GM21786 (cell line): ENCODE data around the gene OXNAD1.

ENCODE experiments used
- ATAC-seq: cut with Tn5 transposase; IDR thresholded peaks from one replicate; pipeline ENCODE4 v1.9.1; 2021; ENCODE audit not compliant: unreplicated experiment

The OXNAD1 gene, protein sequence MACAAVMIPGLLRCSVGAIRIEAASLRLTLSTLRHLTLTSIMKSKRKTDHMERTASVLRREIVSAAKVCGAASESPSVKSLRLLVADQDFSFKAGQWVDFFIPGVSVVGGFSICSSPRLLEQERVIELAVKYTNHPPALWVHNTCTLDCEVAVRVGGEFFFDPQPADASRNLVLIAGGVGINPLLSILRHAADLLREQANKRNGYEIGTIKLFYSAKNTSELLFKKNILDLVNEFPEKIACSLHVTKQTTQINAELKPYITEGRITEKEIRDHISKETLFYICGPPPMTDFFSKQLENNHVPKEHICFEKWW

DNA sequence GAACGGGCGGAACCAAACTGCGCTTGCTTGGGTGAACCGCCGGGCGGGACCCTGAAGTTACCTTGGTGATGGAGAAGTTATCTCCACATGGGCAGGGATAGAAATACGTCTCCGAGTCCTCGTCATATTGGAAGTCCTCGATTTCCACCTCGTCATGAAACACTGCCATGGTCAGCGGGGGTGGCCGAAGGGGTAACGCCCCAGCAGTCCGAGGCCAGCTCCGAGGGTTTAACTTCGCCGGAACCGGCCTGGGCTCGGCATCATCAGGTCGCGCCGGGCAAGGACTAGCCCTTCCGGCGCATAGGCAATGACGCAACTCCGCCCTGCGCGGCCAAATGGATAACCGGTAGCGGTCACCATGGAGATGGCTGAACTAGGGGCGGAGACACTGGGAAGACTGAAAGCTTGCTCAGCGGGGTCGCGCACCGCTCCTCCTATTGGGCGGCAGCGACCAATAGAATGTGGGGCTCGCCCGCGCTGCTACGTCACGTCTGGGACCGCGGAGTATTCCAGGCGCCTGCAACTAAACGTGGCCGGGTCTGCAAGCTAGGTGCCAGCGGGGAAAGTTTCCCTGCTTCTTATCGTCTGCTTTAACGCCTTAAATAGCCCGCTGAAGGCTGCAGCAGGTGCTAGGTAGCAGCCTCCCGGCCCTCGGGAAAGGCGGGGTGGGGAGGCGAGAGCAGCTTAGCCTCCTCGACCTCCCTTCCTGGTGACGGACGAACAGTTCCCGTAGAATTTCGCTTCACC, at the start of gene OXNAD1, which contains the start of gene DPH3:
OXNAD1 (plus strand) TSS at position 505 of the 747 bp plus-strand sequence. CDS start 5,741 bp downstream, outside the sequence.
DPH3 (minus strand) TSS at position 236 of the 747 bp plus-strand sequence; CDS start at position 169, 67 bp downstream.
- ATAC-seq, result peak; percentile 100

DNA sequence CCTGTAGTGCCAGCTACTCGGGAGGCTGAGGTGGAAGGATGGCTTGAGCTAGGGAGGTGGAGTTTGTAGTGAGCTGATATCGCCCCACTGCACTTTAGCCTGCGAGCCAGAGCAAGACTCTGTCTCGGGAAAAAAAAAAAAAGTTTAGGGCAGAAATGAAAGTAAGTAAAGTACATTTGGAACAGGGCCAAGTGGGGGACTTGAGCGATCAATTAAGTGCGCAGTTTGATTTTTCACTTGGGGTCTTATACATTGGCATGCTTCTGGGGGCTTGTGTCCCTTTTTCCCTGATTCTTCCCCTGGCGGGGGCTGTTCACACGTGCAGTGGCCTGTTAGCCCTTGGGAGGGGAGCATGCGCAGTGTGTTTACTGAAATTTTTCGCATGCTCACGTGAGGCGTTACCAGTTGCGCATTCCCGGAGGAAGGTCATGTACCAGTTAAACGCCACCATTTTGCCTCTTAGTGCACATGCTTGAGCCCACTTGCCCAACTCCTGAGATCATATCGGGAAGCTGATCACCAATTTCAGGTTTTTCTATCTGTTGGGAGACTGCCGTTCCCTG, 48.6 kb upstream of the OXNAD1 start:
- ATAC-seq, result no peak

DNA sequence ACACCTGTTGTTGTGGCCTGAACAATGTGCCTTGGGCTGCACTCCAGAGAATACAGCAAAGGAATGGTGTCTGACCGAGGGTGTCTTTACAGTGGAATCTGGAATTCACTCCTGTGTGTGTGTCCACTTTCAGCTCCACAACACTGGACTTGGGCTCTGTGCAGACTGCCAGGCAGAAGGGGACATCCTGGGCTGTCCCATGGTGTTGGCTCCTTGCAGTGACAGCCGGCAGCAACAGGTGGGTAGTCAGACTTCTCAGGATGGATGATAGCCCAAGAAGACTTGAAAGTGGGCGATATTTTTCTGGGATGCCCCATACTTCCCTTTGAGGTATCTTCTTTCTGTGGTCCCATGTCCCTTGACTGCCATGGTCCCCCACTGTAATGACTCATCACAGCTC, 45.2 kb upstream of the OXNAD1 start:
- ATAC-seq, result no peak

DNA sequence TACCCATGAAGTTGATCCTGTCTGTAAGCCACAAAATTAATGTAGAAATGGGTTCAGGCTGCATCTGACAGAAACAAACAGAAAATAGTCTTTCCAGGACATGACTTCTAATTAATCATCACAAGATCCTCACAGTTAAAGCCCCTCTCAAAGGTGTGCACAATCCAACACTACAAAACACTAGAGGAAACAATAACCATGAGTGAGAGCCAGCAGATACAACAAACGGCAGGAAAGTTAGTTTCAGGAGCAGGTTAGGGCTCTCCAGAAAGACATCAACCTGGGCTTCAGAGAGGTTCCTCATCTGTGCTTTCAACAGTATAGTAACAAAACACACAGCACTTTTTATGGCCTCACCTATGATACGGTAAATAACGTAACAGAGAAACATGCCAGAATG, 43.0 kb upstream of the OXNAD1 start:
- no peak for ATAC-seq

DNA sequence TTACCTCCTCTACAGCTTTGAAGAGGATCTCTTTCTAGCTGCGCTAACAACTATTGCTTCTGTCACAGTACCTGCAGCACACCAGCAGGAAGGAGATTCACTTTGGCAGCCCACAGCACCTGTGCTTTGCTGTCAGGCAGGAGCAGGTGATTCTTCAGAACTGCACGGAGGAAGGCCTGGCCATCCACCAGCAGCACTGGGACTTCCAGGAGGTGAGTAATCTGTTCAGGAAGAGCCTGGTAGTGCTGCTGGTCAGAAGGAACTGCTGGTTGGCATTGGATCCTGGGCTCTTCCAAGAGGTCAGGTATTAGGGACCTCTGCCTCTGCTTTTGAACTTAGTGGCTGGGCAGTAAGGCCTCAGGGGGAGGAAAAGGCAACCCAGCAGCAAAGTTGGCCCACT, 42.5 kb upstream of the OXNAD1 start:
- ATAC-seq, result no peak

DNA sequence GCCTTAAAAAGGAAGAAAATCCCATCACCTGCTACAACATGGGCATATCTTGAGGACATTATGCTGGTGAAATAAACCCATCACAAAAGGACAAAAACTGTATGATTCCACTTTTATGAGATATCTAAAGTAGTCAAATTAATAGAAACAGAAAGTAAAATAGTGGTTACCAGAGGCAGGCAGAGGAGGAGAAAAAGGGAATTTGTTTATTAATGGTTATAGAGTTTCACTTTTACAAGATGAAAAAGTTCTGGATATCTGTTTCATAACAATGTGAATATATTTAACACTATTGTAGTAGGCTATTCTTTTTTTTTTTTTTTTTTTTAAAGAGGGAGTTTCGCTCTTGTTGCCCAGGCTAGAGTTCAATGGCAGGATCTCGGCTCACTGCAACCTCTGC, 40.7 kb upstream of the OXNAD1 start:
- ATAC-seq, result no peak

- no peak for ATAC-seq
Measured at GRCh38 chr3:16227566-16227965, 37.4 kb upstream of the OXNAD1 start.

GRCh38 chr3:16229681-16230080, 35.3 kb upstream of the OXNAD1 start:
- ATAC-seq, result no peak

GRCh38 chr3:16231983-16232382, 33.0 kb upstream of the OXNAD1 start:
- no peak for ATAC-seq

DNA sequence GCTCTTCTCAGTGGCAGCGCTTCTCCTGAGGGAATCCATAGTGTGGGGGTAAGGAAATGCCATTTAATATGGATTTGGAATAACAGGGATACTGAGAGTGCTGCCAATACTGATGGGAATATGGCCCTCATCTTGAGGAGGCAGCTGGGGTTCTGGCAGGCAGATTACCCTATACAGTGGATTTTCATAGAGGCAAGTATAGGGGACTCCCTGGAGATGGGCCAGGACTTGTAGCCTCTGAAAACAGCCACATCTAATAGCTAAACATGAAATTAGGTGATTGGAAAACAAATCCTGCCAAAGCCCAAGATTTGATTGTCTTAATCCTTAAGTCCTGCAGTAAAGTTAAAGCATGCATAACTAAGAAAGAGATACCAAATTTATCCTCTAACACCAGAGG, 31.2 kb upstream of the OXNAD1 start:
- ATAC-seq, result no peak

- ATAC-seq, result no peak
Measured at GRCh38 chr3:16234281-16234680, 30.7 kb upstream of the OXNAD1 start.

GRCh38 chr3:16236030-16236639, 28.9 kb upstream of the OXNAD1 start:
- no peak for ATAC-seq

DNA sequence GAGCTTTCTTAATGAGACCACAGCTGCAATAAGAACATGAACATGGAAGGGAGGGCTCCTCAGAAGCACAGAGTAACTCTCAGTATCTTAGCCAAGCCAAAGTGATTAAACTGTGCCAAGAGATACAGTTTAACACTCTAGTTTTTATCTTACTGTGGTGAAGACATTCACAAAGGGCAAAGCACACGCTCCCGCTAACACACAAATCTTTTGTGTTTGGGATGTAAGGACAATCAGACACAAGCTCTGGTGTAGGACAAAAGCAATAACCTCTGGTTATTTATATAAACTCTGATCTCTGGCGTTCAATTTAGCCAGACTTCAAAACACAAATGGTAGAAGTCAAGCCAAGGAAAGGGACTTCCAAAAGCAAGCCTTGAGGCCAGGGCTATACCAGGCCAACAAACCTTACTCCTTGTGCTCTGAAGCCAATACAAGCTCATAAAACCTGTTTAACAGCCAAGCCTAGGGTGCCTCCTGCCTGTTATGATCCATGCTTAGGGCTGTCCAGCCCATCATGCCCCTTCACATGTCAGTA, 28.1 kb upstream of the OXNAD1 start:
- ATAC-seq, result no peak

DNA sequence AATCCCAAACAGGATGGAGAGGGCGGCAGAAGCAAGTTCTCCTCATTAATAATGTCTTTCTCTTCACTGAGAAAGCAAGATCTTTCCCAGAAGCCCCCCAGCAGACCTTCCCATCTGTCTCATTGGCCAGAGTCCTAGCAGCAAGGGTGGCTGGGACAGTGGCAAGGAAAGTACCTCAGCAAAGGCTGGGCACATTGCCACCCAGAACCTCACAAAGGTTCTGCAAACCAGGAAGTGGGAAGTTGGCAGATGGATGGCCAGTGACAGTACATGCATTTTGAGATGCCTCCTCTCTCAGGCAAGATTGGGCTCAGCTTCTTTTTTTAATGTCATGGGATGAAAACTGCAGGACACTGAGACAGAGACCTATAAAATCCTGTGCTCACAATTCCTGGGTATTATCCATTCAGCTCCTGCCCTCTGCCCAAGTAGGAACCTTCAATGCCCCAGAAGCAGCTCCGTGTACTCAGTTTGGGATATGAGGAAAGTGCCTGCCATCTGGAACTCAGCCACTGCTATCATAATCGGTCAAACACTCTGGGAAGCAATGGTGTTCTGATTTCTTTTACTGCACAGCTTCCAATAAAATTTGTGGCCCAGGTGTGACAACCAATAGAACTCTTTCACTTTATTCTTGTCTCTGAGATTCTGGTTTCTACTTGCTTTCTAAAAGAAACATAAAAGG, 25.8 kb upstream of the OXNAD1 start:
- ATAC-seq, result no peak

- ATAC-seq, result no peak
Measured at GRCh38 chr3:16239780-16240179, 25.2 kb upstream of the OXNAD1 start.

DNA sequence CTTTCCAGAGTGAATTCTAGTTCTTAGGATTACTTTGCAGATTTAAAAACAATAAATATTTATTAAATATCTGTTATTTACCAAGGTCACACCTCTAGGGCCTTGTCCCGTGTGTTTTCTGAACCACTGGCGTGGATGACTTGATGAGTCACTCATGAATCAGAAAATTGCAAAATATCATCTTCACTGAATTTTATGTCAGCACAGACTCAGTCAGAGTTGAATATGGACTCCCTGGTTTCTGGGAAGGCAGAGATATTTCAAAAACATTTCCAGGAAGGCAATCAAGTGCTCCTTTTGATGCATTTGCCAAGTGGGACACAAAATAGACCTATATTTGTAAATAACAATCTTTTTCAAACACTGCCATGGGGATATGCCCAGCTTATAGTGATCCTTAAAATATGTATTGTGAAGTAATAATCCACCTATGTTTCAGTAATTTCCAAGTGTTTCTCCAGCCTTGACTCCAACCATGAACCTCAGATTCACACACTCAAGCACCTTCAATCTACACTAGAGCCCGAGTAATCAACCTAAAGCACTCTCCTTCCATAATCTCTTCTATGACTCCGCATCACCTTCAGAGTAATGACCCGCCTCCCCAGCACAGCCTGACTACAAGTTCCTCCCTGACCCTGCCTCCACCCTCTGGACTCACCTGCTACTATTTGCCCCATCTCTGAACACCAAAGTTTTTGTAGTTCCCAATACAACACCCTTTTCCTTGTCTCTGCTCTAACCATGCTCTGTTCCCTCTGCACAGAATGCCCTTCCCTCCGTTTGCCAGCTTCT, 24.6 kb upstream of the OXNAD1 start:
- no peak for ATAC-seq

DNA sequence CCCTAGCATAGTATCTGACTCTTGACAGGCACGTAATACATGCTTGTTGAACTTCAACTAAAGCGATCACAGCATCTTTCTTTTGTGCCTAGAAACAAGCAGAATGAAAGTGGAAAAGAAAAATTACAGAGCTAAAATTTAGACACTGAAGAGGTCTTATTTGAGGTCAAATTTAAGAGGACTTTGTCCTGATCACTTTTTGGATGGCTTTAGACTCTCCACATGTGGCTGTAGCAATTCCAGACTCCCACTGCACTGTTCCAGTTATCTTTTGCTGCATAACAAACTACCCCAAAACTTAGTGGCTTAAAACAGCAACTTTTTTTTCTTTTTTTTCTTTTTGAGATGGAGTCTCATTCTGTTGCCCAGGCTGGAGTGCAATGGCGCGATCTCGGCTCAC, 23.8 kb upstream of the OXNAD1 start:
- no peak for ATAC-seq

DNA sequence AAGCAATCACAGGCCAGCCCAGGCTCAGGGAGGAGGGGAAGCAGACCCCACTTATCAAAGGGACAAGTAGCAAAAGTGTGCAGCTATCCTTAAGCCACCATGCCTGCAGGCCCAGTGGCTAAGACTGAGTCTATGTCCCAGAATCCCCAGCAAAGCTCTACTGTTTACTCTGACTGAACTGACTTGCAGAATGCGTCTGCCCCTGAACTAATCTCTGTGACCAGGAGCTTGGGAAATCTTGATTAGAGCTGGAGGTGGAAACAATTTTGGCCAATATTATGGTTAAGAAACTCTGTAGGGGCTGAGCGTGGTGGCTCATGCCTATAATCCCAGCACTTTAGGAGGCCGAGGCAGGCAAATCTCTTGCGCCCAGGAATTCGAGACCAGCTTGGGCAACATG, 22.8 kb upstream of the OXNAD1 start:
- no peak for ATAC-seq

- no peak for ATAC-seq
Measured at GRCh38 chr3:16243706-16244490, 21.1 kb upstream of the OXNAD1 start.
